GM15510 (cell line): ENCODE data around the gene ZMYND11.

Experiments used
- POLR2A ChIP-seq: IDR thresholded peaks from 3 replicates; pipeline ENCODE4 v1.6.1; 2011; ENCODE audit warnings: borderline replicate concordance; ENCODE audit not compliant: insufficient read length; ENCODE audit errors: extremely low read depth

ZMYND11 gene

DNA sequence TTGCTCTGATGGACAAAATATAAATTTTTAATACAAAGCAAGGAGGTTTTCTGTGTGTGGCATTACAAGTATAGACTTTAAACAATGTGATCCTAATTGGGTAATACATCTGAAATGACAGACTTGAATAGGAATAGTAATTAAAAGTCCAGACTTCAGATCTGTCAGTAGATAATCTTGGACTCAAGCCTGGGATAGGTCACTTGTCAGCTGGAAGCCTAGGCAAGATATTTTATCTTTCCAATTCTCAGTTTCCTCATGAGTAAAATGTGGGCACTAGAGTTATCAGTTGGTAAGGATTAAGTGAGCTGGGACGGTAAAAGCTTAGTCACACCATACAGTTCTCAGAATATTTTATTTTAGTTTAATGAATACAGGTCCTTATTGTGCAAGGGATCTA, 10.4 kb upstream of the ZMYND11 start:
- TF ChIP-seq POLR2A, result no peak

DNA sequence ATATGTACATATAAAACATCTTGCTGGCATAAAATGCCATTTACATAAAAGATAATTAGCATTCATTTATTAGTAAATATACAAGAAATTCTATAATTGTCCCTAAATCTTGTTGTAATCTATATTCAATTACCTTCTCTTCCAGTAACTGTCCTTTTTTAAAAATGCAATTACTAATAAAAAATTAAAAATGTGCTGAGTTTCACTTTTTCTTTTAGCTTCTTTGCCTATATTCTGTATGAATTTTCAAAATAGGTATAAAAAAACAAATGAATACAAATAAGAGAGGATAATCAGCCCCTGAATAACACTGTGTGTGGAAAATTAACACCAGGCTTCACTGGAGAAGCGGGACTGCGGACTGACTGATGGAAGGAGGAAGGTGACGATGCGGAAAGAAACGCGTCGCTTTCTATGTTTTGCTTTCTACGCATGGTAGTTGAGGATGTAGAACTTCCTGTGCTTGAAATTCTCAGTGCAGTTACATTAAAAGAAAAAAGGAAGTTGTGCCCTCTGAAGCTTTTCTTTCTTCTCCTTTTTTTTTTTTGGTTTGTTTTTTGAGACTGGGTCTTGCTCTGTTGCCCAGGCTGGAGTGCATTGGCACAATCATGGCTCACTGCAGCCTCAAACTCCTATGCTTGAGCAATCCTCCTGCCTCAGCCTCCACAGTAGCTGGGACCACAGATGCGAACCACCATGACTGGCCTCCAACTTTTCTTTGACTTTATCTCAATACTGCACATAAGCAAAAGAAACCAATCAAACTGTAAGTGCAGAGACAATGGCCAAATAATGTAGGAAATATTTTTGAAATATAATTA, 7.4 kb upstream of the ZMYND11 start:
- no peak for TF ChIP-seq POLR2A

DNA sequence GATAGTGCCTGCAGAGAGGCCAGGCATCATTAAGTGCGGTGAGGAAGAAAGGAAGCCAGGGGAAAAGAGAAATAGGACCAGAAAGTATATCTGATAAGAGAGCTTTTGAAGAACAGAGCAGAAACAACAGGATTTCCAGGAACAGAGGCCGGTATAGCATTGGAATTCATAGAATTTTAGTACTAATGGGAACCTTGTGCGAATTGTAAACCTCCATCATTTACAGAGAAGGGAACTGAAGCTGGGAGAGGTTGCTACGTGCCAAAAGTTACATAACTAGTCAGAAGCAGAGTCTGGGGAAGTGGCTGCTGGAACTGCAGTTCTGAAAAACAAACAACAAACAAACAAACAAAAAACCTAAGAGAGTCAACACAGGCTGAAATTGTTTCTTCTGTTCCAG, 5.4 kb upstream of the ZMYND11 start:
- no peak for TF ChIP-seq POLR2A

DNA sequence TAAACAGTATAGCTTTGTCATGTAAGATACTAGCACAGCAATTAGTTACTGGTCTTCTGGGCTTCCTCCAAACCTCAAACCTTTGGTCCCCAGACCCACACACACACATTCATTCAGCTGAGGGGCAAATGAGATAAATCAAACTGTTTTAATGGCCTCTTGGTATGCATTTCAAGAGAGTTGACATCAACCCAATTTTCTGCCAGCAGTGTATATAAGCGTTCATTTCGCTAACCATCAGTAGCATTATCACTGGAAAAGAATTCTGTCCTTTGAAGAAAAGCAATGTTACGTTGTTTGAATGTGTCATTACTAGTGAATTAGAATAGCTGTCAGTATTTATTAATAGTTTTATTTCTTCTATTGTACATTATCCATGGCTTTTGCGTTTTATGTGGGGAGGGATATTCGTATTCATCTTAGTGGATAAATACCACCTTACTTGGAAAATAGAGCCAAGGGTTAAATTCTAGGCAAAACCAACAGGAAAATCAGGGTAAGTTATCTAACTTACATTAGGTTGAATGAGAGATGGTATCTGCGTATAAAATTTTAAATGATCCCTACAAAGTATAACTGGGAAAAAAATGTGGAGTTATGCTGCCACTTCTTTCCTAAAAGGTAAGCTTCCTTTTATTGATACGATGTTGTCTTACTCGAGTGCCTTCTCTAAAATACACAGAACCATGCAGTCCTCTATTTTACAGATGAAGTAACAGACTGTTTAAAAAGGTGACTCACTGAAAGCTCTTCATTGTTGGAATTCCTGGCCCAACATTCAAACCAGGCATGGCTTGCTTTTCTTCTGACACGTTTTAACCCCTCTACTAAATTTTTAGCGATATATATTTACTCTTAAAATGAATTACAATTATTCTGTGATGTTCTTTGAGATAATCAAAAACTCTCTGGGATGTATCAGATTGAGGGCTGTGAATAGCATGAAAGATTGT, 2.0 kb upstream of the ZMYND11 start:
- TF ChIP-seq POLR2A, result no peak

DNA sequence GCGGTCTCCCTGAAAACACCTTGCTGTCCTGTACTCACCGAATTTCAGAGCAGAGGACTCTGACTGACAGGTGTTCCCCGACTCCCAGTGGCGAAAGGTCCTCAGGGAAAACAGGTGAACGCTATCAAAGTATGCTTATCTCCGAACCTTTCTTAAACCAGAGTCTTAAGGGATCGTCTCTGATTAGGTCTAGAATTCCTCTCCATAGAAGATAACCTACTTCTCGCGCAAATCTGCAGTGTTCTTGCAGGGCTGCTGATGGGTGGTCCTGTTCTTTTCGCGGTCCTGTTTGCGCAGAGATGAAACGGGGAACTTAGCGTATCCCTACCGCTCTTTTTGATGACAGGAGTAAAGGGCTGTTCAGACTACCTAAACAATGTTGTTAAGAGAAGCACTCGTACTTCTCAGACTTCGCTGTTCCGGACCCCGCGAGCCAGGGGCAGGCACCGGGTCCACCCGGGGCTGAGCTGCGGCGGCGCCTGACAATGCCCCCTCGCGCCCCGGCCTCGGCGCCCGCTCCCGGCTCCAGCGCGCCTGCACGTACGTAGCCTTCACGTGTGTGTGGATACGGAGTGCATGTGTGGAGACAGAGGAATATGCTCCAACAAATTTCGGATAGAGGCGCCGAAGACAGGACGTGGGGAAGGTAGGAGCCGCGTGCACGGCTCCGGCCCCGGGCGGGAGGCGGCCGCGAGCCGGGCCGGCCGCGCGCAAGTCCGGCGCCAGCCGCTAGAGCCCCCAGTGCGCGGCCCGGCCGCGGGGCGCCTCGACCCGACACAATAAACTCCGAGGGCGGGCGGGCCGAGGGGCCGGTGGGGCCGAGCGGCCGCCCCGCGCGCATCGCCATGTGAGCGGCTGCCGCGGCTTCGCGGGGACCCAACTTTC, 766 bp upstream of the ZMYND11 start:
- TF ChIP-seq POLR2A, result no peak

DNA sequence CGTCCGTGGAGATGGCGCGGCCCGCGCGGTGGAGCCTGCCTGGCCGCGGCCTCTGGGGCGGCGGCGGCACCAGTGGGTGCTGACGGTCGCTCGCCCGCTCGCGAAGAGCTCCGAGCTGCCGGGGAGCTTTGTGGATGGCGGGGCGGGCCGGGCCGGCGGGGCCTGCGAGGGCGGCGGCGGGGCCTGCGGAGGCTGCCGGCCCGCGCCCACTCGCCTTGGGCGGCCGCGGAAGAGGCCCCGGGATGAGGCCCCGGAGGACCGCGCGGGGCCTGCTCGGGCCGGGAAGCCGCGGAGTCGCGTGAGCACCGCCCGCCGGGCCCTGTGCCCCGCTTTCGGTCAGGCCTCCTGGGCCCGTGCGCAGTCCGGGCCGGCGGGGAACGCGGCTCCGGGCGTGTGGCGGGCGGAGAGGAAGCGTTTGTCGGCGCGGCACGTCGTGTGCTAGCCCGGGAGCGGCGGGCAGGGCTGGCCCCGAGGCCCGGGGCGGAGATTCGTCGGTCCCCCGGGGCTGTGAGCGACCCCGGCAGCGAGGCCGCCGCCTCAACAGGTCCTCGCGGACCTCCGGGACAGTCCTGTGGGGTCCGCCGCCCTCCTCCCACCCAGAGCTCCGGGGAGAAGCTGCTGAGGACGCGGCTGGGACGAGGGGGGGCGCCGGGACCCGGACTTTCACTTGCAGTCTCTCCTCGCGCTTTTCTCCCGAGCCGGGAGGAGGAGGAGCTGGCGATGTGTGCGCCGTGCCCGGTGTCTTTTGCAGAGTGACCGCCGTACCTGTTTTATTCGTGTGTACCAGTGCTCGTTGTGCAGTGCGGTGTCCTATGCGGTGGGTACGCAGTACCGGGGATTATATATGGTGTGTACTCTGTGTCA, 578 bp downstream of the ZMYND11 start:
- peak; percentile 63 for TF ChIP-seq POLR2A

DNA sequence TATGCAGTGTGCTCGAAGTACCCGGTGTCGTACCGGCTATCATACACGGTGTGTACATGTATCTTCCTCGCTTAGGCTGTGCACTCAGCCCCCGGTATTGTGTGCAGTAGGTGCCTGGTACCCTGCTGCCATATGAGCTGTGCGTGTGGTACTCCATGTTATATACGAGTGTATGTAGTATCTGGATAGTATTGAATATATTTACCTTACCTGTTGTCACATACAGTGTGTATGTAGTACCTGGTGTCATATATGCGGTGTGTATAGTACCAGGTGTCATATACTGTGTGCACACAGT, 1.2 kb downstream of the ZMYND11 start:
- TF ChIP-seq POLR2A, result no peak

DNA sequence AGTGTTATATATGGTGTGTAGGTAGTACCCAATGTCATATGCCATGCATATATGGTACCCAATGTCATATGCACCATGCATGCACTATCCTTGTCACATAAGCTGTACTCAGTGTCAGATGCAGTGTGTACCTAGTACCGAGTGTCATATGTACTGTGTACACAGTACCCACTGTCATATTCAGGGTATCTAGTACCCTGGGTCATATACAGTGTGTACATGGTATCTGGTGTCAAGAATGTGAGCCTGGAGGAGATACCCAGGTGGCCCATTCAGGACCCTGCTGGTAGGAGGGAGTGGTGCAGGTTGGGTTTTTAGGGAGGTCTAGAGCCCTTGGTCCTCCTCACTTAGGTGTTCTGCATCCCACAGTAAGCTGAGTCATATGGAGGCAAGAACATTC, 1.8 kb downstream of the ZMYND11 start:
- no peak for TF ChIP-seq POLR2A

DNA sequence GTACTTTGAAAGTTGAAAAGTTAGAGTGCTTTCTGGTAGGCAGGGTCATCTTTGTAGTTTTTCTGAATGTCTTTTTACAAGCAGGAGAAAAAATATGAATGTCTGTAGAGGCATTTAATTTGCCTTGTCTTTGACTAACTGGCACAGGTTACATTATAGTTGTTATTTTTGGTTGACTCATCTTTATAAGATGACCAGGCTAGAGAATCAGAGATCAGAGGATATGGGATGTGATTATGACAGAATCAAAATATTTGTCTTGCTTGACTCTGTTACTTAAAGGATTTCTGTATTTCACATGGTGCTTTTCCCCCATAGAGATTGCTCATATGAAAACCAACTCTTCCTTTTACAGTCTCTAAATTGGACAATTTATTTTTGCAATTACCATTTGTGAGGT, 2.4 kb downstream of the ZMYND11 start:
- TF ChIP-seq POLR2A, result no peak

DNA sequence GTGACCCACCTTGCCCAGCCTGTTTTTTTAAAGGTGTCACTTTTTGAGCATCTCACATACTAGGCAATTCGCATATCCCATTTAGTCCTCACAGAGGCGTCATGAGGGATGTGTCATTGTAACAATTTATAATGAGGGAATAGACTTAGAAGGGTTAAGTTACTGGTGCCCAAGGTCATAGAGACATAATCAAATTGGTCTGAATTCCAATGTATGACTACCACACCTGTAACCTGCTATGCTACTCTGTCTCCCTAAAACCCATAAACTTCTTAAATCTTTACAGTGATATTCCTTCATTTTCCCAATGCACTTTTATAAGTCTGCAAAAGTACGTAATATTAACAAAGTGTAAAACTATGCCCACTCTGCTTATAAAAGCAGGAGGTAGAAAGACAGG, 7.1 kb downstream of the ZMYND11 start:
- no peak for TF ChIP-seq POLR2A

DNA sequence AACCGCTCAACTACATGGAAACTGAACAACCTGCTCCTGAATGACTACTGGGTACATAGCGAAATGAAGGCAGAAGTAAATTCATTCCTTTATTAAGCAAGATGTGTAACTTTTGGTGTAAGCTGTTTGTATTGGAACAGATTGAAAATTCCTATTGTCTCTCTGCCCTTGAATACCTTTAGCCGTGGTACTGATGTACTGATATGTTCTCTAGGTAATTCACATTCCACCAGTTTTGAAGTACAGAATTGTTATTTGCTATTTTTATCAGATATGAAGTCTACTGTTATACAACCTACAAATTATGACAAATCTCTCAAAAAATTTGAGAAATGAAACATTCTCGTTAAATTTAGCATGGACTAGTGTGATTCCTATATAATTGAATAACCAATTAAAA, 17.7 kb downstream of the ZMYND11 start:
- no peak for TF ChIP-seq POLR2A

DNA sequence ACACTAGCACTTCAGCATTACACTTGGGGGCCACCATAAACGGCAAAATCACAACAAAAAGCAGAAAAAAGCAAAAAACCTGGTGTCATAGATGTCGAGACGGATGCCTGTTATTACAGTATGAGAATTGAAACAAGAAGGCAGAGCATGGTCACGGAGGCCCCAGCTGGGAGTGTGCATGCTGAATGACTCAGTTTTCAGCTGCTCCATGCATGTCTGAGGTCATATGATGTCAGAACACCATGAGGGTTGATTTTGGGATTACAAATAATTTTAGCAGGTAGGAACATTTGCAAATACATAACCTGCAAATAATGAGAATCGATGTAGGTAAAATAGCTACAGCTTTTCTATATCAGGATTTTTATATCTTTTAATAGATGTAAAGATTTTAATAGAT, 19.1 kb downstream of the ZMYND11 start:
- TF ChIP-seq POLR2A, result no peak

DNA sequence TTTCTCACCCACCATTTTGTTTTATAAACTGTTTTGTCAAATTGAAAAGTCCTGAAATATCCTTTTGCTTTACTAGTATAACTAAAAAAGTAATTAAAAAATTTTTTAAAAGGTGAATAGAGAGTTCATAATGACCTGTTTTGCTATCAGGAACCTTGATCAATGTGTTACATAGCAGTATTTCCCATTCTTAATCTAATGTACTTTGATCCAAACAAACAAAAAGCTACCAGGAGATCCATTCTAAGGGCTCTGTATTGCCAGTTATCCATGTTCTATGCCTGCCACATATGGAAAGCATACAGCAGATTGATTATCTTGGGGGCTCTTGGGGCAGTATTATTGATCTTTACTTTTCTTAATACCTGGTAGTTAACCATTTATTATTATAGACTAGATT, 32.1 kb downstream of the ZMYND11 start:
- no peak for TF ChIP-seq POLR2A

DNA sequence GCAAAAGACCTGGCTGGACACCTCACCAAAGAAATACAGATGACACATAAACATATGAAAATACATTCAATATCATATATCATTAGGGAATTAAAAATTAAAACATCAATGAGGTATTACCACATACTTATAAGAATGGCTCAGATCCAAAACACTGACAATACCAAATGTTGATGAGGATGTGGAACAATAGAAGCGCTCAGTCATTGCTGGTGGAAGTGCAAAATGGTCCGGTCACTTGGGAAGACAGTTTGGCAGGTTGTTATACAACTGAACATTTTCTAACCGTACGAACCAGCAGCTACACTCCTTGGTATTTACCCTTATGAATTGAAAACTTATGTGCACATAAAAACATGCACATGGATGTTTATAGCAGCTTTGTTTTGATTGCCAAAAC, 38.5 kb downstream of the ZMYND11 start:
- no peak for TF ChIP-seq POLR2A
